HG02870 (cell line): Measurements from ENCODE around the gene MROH7.

ENCODE experiments used
- ATAC-seq: cut with Tn5 transposase; IDR thresholded peaks from one replicate; pipeline ENCODE4 v1.9.1; 2021; ENCODE audit warnings: mild to moderate bottlenecking, moderate library complexity; ENCODE audit not compliant: unreplicated experiment

The MROH7 gene

GRCh38 chr1:54723985-54724384 lies 82.4 kb downstream of the MROH7 start:
- ATAC-seq = no peak

- ATAC-seq = no peak
Observed at GRCh38 chr1:54724771-54725170, 83.2 kb downstream of the MROH7 start.

GRCh38 chr1:54728027-54728426 lies 86.4 kb downstream of the MROH7 start:
- no peak for ATAC-seq

GRCh38 chr1:54736685-54737084 lies 95.1 kb downstream of the MROH7 start:
- no peak for ATAC-seq

- no peak for ATAC-seq
Observed at GRCh38 chr1:54738244-54738643, 96.7 kb downstream of the MROH7 start.

GRCh38 chr1:54741531-54741930 lies 99.9 kb downstream of the MROH7 start:
- ATAC-seq = no peak

- ATAC-seq = no peak
Observed at GRCh38 chr1:54742282-54742681, 100.7 kb downstream of the MROH7 start.

- no peak for ATAC-seq
Observed at GRCh38 chr1:54743416-54744226, 102.0 kb downstream of the MROH7 start.

- ATAC-seq = no peak
Observed at GRCh38 chr1:54744696-54745095, 103.1 kb downstream of the MROH7 start.

- no peak for ATAC-seq
Observed at GRCh38 chr1:54745274-54745673, 103.7 kb downstream of the MROH7 start.

- no peak for ATAC-seq
Observed at GRCh38 chr1:54745864-54746263, 104.3 kb downstream of the MROH7 start.

GRCh38 chr1:54748094-54748835 lies 106.7 kb downstream of the MROH7 start:
- ATAC-seq = no peak

GRCh38 chr1:54750596-54750995 lies 109.0 kb downstream of the MROH7 start:
- no peak for ATAC-seq

GRCh38 chr1:54751426-54751825 lies 109.8 kb downstream of the MROH7 start:
- no peak for ATAC-seq

GRCh38 chr1:54754045-54754444 lies 112.5 kb downstream of the MROH7 start:
- ATAC-seq = no peak

- no peak for ATAC-seq
Observed at GRCh38 chr1:54754486-54755285, 113.1 kb downstream of the MROH7 start.

- no peak for ATAC-seq
Observed at GRCh38 chr1:54757833-54758232, 116.2 kb downstream of the MROH7 start.

GRCh38 chr1:54758678-54759348 lies 117.2 kb downstream of the MROH7 start:
- no peak for ATAC-seq
